Suprapubic skin (tissue), 4 donors: Measurements from ENCODE around the gene WDR54.
"Not testable (repeated sequence)": the region's sequence is repeated elsewhere in the genome, so short reads cannot be mapped to it uniquely, and the experiment has no call there.

Experiments used
- EP300 ChIP-seq: sonication (generic); formaldehyde crosslinking; IDR thresholded peaks from one replicate; pipeline ENCODE4 v1.6.1; 2017; ENCODE audit warnings: antibody characterized with exemption
- POLR2A ChIP-seq, 2 donors: fragments of 450-650 bp; IDR thresholded peaks; one replicate each; pipeline ENCODE4 v1.6.1; 2017; ENCODE audit warnings: antibody characterized with exemption in 2 of 2, mild to moderate bottlenecking in 2 of 2, moderate library complexity in 2 of 2
- POLR2AphosphoS5 ChIP-seq, 3 donors: sonication (generic); formaldehyde crosslinking; IDR thresholded peaks; one replicate each; pipeline ENCODE4 v1.6.1; 2017; ENCODE audit warnings: antibody characterized with exemption in 3 of 3
- TF ChIP-seq, protein P1 (sequence below), 2 donors: fragments of 200-600 bp in 1 of 2; fragments of 450-650 bp in 1 of 2; sonication (generic) in 1 of 2; IDR thresholded peaks; one replicate each; pipeline ENCODE4 v1.5.1; 2016 to 2019; ENCODE audit warnings: antibody characterized with exemption in 2 of 2, mild to moderate bottlenecking in 1 of 2, moderate library complexity in 1 of 2

- TF ChIP-seq, protein P1, sequence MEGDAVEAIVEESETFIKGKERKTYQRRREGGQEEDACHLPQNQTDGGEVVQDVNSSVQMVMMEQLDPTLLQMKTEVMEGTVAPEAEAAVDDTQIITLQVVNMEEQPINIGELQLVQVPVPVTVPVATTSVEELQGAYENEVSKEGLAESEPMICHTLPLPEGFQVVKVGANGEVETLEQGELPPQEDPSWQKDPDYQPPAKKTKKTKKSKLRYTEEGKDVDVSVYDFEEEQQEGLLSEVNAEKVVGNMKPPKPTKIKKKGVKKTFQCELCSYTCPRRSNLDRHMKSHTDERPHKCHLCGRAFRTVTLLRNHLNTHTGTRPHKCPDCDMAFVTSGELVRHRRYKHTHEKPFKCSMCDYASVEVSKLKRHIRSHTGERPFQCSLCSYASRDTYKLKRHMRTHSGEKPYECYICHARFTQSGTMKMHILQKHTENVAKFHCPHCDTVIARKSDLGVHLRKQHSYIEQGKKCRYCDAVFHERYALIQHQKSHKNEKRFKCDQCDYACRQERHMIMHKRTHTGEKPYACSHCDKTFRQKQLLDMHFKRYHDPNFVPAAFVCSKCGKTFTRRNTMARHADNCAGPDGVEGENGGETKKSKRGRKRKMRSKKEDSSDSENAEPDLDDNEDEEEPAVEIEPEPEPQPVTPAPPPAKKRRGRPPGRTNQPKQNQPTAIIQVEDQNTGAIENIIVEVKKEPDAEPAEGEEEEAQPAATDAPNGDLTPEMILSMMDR (IDR thresholded peaks at IDR 0.05), result not testable (repeated sequence)
- TF ChIP-seq POLR2AphosphoS5 (IDR thresholded peaks at IDR 0.05); EP300; POLR2A (IDR thresholded peaks at IDR 0.05): not testable (repeated sequence)
Observed at GRCh38 chr2:74460187-74460586, 38.7 kb downstream of the WDR54 start.
